IMR-90 (cell line): ENCODE results near the gene DZIP3. TPM values are rescaled to one million over a fixed set of nuclear protein-coding genes. Genes with fewer than 3 reads are reported as not detected.

Experiments
- ATAC-seq: fragments of 200-7000 bp; cut with Tn5 transposase; 2 replicates; pipeline ENCODE4 v1.9.1; 2020; ENCODE audit warnings: low read depth, mild to moderate bottlenecking, moderate library complexity
- BruUV-seq: library from RNA; stranded (reverse); fragments of 400-500 nt; replicated peaks from 2 replicates; lab custom pipeline; 2021; lab: Mats Ljungman, UMichigan
- CTCF ChIA-PET: fragments of 300-600 bp; formaldehyde crosslinking; extraction: SDS; loops from one replicate; lab custom pipeline; 2021; ENCODE audit warnings: antibody characterized with exemption; lab: Yijun Ruan, JAX
- POLR2A ChIA-PET: fragments of 300-600 bp; sonication (Branson Sonifier 250); formaldehyde crosslinking; loops from one replicate; lab custom pipeline; 2022; ENCODE audit warnings: antibody characterized with exemption; ENCODE audit not compliant: unreplicated experiment; lab: Charles Lee
- DNase-seq: peaks from one replicate; pipeline ENCODE4 v3.0.0; 2013
- H2AFZ ChIP-seq: replicated peaks from 2 replicates; pipeline ENCODE3; 2013; ENCODE audit warnings: low read length, mild to moderate bottlenecking; ENCODE audit not compliant: poor library complexity
- H2AK5ac ChIP-seq: 2 replicates; pipeline ENCODE4 v1.6.1; 2013; ENCODE audit warnings: low read depth, low read length, inconsistent platforms
- H2AK9ac ChIP-seq: replicated peaks from 2 replicates; pipeline ENCODE3; 2013; ENCODE audit warnings: mild to moderate bottlenecking, low read depth, low read length, moderate library complexity; ENCODE audit not compliant: poor library complexity
- H2BK120ac ChIP-seq: 2 replicates; pipeline ENCODE4 v1.6.1; 2013; ENCODE audit warnings: low read depth, low read length, inconsistent platforms
- H2BK15ac ChIP-seq: 3 replicates; pipeline ENCODE4 v1.6.1; 2013; ENCODE audit warnings: low read depth, low read length, inconsistent platforms
- H2BK20ac ChIP-seq: 2 replicates; pipeline ENCODE4 v1.6.1; 2013; ENCODE audit warnings: low read depth, mild to moderate bottlenecking, inconsistent platforms, low read length, moderate library complexity
- H2BK5ac ChIP-seq: 2 replicates; pipeline ENCODE4 v1.6.1; 2013; ENCODE audit warnings: mild to moderate bottlenecking, low read depth, low read length, inconsistent platforms; ENCODE audit not compliant: poor library complexity, severe bottlenecking
- H3K14ac ChIP-seq: replicated peaks from 2 replicates; pipeline ENCODE4 v1.6.1; 2013; ENCODE audit warnings: low read depth, low read length, inconsistent platforms
- H3K18ac ChIP-seq: 2 replicates; pipeline ENCODE4 v1.6.1; 2013; ENCODE audit warnings: low read depth, low read length, control low read depth
- H3K23ac ChIP-seq: 2 replicates; pipeline ENCODE4 v1.6.1; 2013; ENCODE audit warnings: low read depth, low read length, inconsistent platforms
- H3K27ac ChIP-seq: 2 replicates; pipeline ENCODE4 v1.5.1; 2013; ENCODE audit warnings: mild to moderate bottlenecking, control low read depth, low read length; ENCODE audit not compliant: insufficient read depth
- H3K27me3 ChIP-seq: 2 replicates; pipeline ENCODE4 v1.6.1; 2013; ENCODE audit warnings: low read length; ENCODE audit not compliant: control insufficient read depth, insufficient read depth
- H3K36me3 ChIP-seq: 2 replicates; pipeline ENCODE4 v1.6.1; 2013; ENCODE audit warnings: low read length, mixed read lengths; ENCODE audit not compliant: control insufficient read depth, insufficient read depth
- H3K4ac ChIP-seq: 2 replicates; pipeline ENCODE4 v1.6.1; 2013; ENCODE audit warnings: low read depth, low read length, inconsistent platforms
- H3K4me1 ChIP-seq: 2 replicates; pipeline ENCODE4 v1.6.1; 2013; ENCODE audit warnings: low read length, mixed read lengths; ENCODE audit not compliant: control insufficient read depth, insufficient read depth
- H3K4me2 ChIP-seq: 2 replicates; pipeline ENCODE4 v1.6.1; 2013; ENCODE audit warnings: low read depth, mild to moderate bottlenecking, control low read depth, low read length, moderate library complexity
- H3K4me3 ChIP-seq: 2 replicates; pipeline ENCODE4 v1.5.1; 2013; ENCODE audit warnings: low read depth, mild to moderate bottlenecking, control low read depth, low read length, moderate library complexity; ENCODE audit not compliant: insufficient read depth
- H3K56ac ChIP-seq: 2 replicates; pipeline ENCODE4 v1.6.1; 2013; ENCODE audit warnings: low read length, inconsistent platforms; ENCODE audit not compliant: insufficient read depth; ENCODE audit errors: extremely low read depth
- H3K79me1 ChIP-seq, 2 experiments: 2 replicates each; pipeline ENCODE4 v1.6.1; 2013; ENCODE audit warnings: low read length in 2 of 2, inconsistent platforms in 1 of 2, low read depth in 1 of 2
- H3K9ac ChIP-seq: 2 replicates; pipeline ENCODE4 v1.6.1; 2013; ENCODE audit warnings: low read depth, low read length, control low read depth
- H3K9me1 ChIP-seq: 2 replicates; pipeline ENCODE4 v1.6.1; 2013; ENCODE audit warnings: low read length, inconsistent platforms; ENCODE audit not compliant: insufficient read depth
- H3K9me3 ChIP-seq: 2 replicates; pipeline ENCODE4 v1.6.1; 2013; ENCODE audit warnings: low read length; ENCODE audit not compliant: control insufficient read depth, insufficient read depth
- H4K20me1 ChIP-seq: 2 replicates; pipeline ENCODE4 v1.6.1; 2013; ENCODE audit warnings: low read length, inconsistent platforms; ENCODE audit not compliant: insufficient read depth
- H4K5ac ChIP-seq: 2 replicates; pipeline ENCODE4 v1.6.1; 2013; ENCODE audit warnings: mild to moderate bottlenecking, low read depth, low read length, control low read depth
- H4K8ac ChIP-seq, 2 experiments: 2 replicates each; pipeline ENCODE4 v1.6.1; 2013; ENCODE audit warnings: low read depth in 2 of 2, low read length in 2 of 2, control low read depth in 1 of 2, inconsistent platforms in 1 of 2
- H4K91ac ChIP-seq: 2 replicates; pipeline ENCODE4 v1.6.1; 2013; ENCODE audit warnings: low read depth, low read length, inconsistent platforms; ENCODE audit not compliant: insufficient read depth
- BHLHE40 ChIP-seq: fragments of 150-350 bp; IDR thresholded peaks from 2 replicates; pipeline ENCODE4 v1.6.1; 2016; ENCODE audit warnings: mild to moderate bottlenecking, low read depth, low read length
- CHD1 ChIP-seq: IDR thresholded peaks from 2 replicates; pipeline ENCODE4 v1.6.1; 2012; ENCODE audit warnings: low read depth, low read length, improper control_type of control experiment
- POLR2A ChIP-seq: IDR thresholded peaks from 2 replicates; pipeline ENCODE4 v1.6.1; 2012; ENCODE audit warnings: mild to moderate bottlenecking, low read depth, low read length
- WGBS, 2 experiments: methylation state at CpG; one replicate each; pipeline versions ENCODE4 v1.1.5 to v1.1.7; 2013; ENCODE audit warnings: missing lambda C conversion rate in 2 of 2; ENCODE audit not compliant: insufficient read length in 1 of 2; ENCODE audit errors: extremely low coverage in 2 of 2; 5-methylcytosine and 5-hydroxymethylcytosine counted together
- dilution Hi-C: fragments of 300-500 bp; cut with HindIII; formaldehyde crosslinking; loops from one replicate; pipeline ENCODE4 v1.14.3; 2018; ENCODE audit warnings: low sequenced_read_pairs; ENCODE audit not compliant: unreplicated experiment
- in situ Hi-C: fragments of 300-500 bp; cut with MboI; formaldehyde crosslinking; loops from 3 replicates; pipeline ENCODE4 v1.14.3; 2019; ENCODE audit warnings: low sequenced_read_pairs, inconsistent platforms, mixed read lengths
- intact Hi-C: fragments of 100-400 bp; cut with micrococcal nuclease; formaldehyde crosslinking; loops from 2 replicates; pipeline ENCODE4 v1.10.0; 2022
- polyA plus RNA-seq, 3 experiments: library from polyadenylated mRNA; depleted of rRNA; stranded (reverse); fragments of >200 nt; gene quantifications; 2 replicates each; pipeline ENCODE4 v1.2.3, GENCODE V29; 2012; ENCODE audit warnings: low replicate concordance in 1 of 3
- total RNA-seq: library from RNA; depleted of rRNA; stranded (reverse); fragments of >200 nt; gene quantifications from 2 replicates; pipeline ENCODE4 v1.2.3, GENCODE V29; 2012

Gene DZIP3
- total and polyA plus RNA-seq, 2 of the 4 experiments (the other 2 are of a cell fraction), result 7.0 to 9.9 TPM

- Histone ChIP-seq H3K9me1 (no peaks in the 10 kb centered on the region), H3K56ac (no peak overlapping the region), H3K4me2 (no peak overlapping the region), H3K14ac (no peak overlapping the region), H3K79me1 (no peaks in the 10 kb centered on the region), H3K23ac (no peak overlapping the region), H3K9ac (no peak overlapping the region), H3K4me1 (no peaks in the 10 kb centered on the region), H2AK9ac (no peak overlapping the region), H3K27ac (no peak overlapping the region), H3K27me3 (no peaks in the 10 kb centered on the region), H3K36me3 (no peaks in the 10 kb centered on the region), H4K5ac (no peak overlapping the region), H3K18ac (no peak overlapping the region), H4K8ac (no peak overlapping the region), H2AK5ac (no peak overlapping the region), H2BK20ac (no peak overlapping the region), H2BK5ac (no peak overlapping the region), H2BK120ac (no peak overlapping the region), H2AFZ (no peak overlapping the region), H4K20me1 (no peaks in the 10 kb centered on the region), H3K4me3 (no peak overlapping the region), H3K9me3 (no peaks in the 10 kb centered on the region), H2BK15ac (no peak overlapping the region), H3K4ac (no peak overlapping the region), H4K91ac (no peak overlapping the region)
- ChIA-PET CTCF (no interaction called here), POLR2A (no interaction called here)
- BruUV-seq, result no TSS peak
- ATAC-seq (no peak), DNase-seq (no peak)
- intact Hi-C loops (no loop called here), in situ Hi-C loops (no loop called here), dilution Hi-C loops (no loop called here)
- TF ChIP-seq CHD1 (no peak), BHLHE40 (no peak), POLR2A (no peak)
- WGBS, 2 experiments, result no CpG with 5 or more reads among the region's 4 CpGs
Observed at GRCh38 chr3:108724101-108724500, 134.6 kb downstream of the DZIP3 start.
